ENCODE measurements around the gene EBLN1. TPM values are rescaled to one million over a fixed set of nuclear protein-coding genes. Genes with fewer than 3 reads are reported as not detected.

EBLN1 gene
- total RNA-seq, 1 experiment from 2014 or later, result not detected

- H3K9me3 Mint-ChIP-seq, result peaks cover 19% of the 10 kb centered on the region
- ChIA-PET POLR2A (interaction anchor here (1.0 kb wide), 1 partner anchor 12 kb away, joined by 5 read pairs; no protein-coding TSS in a partner anchor), CTCF (no interaction called here)
- TF ChIP-seq CREB1 (CRISPR knock-in tag; IDR thresholded peaks at IDR 0.05), result no peak
- TF ChIP-seq ZBTB21 (CRISPR knock-in tag; IDR thresholded peaks at IDR 0.05; ENCODE audit: borderline replicate concordance), result no peak
- TF ChIP-seq RELA (CRISPR knock-in tag; IDR thresholded peaks at IDR 0.05; ENCODE audit: borderline replicate concordance), result no peak
- no peak for TF ChIP-seq HMGA2 (CRISPR knock-in tag; IDR thresholded peaks at IDR 0.05)
- TF ChIP-seq JUN (CRISPR knock-in tag; IDR thresholded peaks at IDR 0.05), result no peak
- TF ChIP-seq CDX4 (CRISPR knock-in tag; IDR thresholded peaks at IDR 0.05; ENCODE audit: borderline replicate concordance), result no peak
- TF ChIP-seq MXD4 (CRISPR knock-in tag; IDR thresholded peaks at IDR 0.05; ENCODE audit: borderline replicate concordance), result no peak
- TF ChIP-seq PRDM15 (CRISPR knock-in tag; IDR thresholded peaks at IDR 0.05), result no peak
- TF ChIP-seq ZNF219 (CRISPR knock-in tag; IDR thresholded peaks at IDR 0.05; ENCODE audit: borderline replicate concordance), result no peak
- TF ChIP-seq GRHL2 (CRISPR knock-in tag; IDR thresholded peaks at IDR 0.05; ENCODE audit: insufficient replicate concordance, severe bottlenecking), result no peak
- no peak for TF ChIP-seq RORB (CRISPR knock-in tag; IDR thresholded peaks at IDR 0.05)
- no peak for TF ChIP-seq ZNF263 (CRISPR knock-in tag; IDR thresholded peaks at IDR 0.05; ENCODE audit: low read depth)
- no peak for TF ChIP-seq ATF1 (CRISPR knock-in tag; IDR thresholded peaks at IDR 0.05)
- no peak for TF ChIP-seq ZSCAN18 (CRISPR knock-in tag; IDR thresholded peaks at IDR 0.05)
- no peak for TF ChIP-seq IRF2 (CRISPR knock-in tag; IDR thresholded peaks at IDR 0.05; ENCODE audit: borderline replicate concordance, low read depth)
- ATAC-seq (no peak), DNase-seq (ENCODE audit: low spot score) (no peak)
- no peaks in the 10 kb centered on the region for H3K4me1 Mint-ChIP-seq
- peaks cover 5% of the 10 kb centered on the region; the same call in 1 of the 2 replicates for H3K36me3 Mint-ChIP-seq
- peaks cover 19% of the 10 kb centered on the region for H3K27me3 Mint-ChIP-seq (ENCODE audit: low read depth)
- H3K4me3 Mint-ChIP-seq, result no peak overlapping the region
- no peak overlapping the region for H3K27ac Mint-ChIP-seq
Observed at GRCh38 chr10:22244855-22245254, 27.0 kb upstream of the EBLN1 start.

GRCh38 chr10:22244001-22244400 is 26.2 kb upstream of the EBLN1 start:
- CTCF ChIA-PET, result interaction anchor here (0.6 to 1.5 kb wide), 15 partner anchors 9 to 251 kb away, joined by 3 to 9 read pairs (median 4); partner anchors contain the start of genes DNAJC1 and SPAG6
- Mint-ChIP-seq H3K36me3 (peaks cover 5% of the 10 kb centered on the region; the same call in 1 of the 2 replicates), H3K4me1 (no peaks in the 10 kb centered on the region), H3K27me3 (ENCODE audit: low read depth) (peaks cover 11% of the 10 kb centered on the region), H3K9me3 (peaks cover 19% of the 10 kb centered on the region), H3K27ac (no peak overlapping the region), H3K4me3 (no peak overlapping the region)
- ATAC-seq (peak; percentile 74), DNase-seq (ENCODE audit: low spot score) (peak; percentile 49)
- POLR2A ChIA-PET, result interaction anchor here (0.6 to 1.7 kb wide), 2 partner anchors 16 to 241 kb away, joined by 3 read pairs; partner anchors contain the start of gene DNAJC1
- no peak for TF ChIP-seq JUN (CRISPR knock-in tag; IDR thresholded peaks at IDR 0.05)
- no peak for TF ChIP-seq SP1 (CRISPR knock-in tag; conservative IDR thresholded peaks at IDR 0.05)
- TF ChIP-seq PRRX2 (CRISPR knock-in tag; IDR thresholded peaks at IDR 0.05), result no peak
- no peak for TF ChIP-seq SMAD3 (CRISPR knock-in tag; IDR thresholded peaks at IDR 0.05; ENCODE audit: borderline replicate concordance)
- no peak for TF ChIP-seq TCF7 (CRISPR knock-in tag; IDR thresholded peaks at IDR 0.05; ENCODE audit: low read depth)
- TF ChIP-seq ZNF416 (CRISPR knock-in tag; IDR thresholded peaks at IDR 0.05), result no peak
- no peak for TF ChIP-seq CDX4 (CRISPR knock-in tag; IDR thresholded peaks at IDR 0.05; ENCODE audit: borderline replicate concordance)
- TF ChIP-seq PREB (CRISPR knock-in tag; IDR thresholded peaks at IDR 0.05; ENCODE audit: borderline replicate concordance), result no peak
- TF ChIP-seq ETV6 (CRISPR knock-in tag; IDR thresholded peaks at IDR 0.05), result no peak
- no peak for TF ChIP-seq STAT6 (CRISPR knock-in tag; conservative IDR thresholded peaks at IDR 0.05; ENCODE audit: low read depth)
- no peak for TF ChIP-seq HMGA2 (CRISPR knock-in tag; IDR thresholded peaks at IDR 0.05)
